ENCODE data around the gene AJAP1. TPM values are rescaled to one million over a fixed set of nuclear protein-coding genes. Genes with fewer than 3 reads are reported as not detected.

AJAP1 gene
- polyA plus RNA-seq, 1 donor from 2014 or later = 7.9 TPM

- no peak overlapping the region for H3K4me3 ChIP-seq (ENCODE audit: low read length)
- H3K9me2 ChIP-seq (ENCODE audit: insufficient read depth, low read length) = no peaks in the 10 kb centered on the region
- no peak overlapping the region for H3K4me2 ChIP-seq (ENCODE audit: low read length)
- H3K9me3 ChIP-seq (ENCODE audit: low read length) = peaks cover 5% of the 10 kb centered on the region
- no peaks in the 10 kb centered on the region for H3K27me3 ChIP-seq (ENCODE audit: insufficient read depth, low read depth, low read length)
- H2AFZ ChIP-seq (ENCODE audit: low read depth, low read length) = no peak overlapping the region
- H3K36me3 ChIP-seq (ENCODE audit: insufficient read depth, low read length) = no peaks in the 10 kb centered on the region
- no peaks in the 10 kb centered on the region for H4K20me1 ChIP-seq (ENCODE audit: insufficient read depth)
- no peaks in the 10 kb centered on the region for H3F3A ChIP-seq (ENCODE audit: insufficient read depth, low read length, poor library complexity, severe bottlenecking)
- no peaks in the 10 kb centered on the region for H3K79me2 ChIP-seq (replicated peaks; ENCODE audit: insufficient read depth, low read length)
- no peak overlapping the region for H3K9ac ChIP-seq (ENCODE audit: low read length)
- TF ChIP-seq EZH2 (IDR thresholded peaks at IDR 0.05; ENCODE audit: borderline replicate concordance, insufficient read depth, low read length, poor library complexity, severe bottlenecking) (no peak), SMC3 (conservative IDR thresholded peaks at IDR 0.05; ENCODE audit: poor library complexity) (no peak), EP300 (conservative IDR thresholded peaks at IDR 0.05; ENCODE audit: poor library complexity, severe bottlenecking) (no peak), POLR2AphosphoS5 (IDR thresholded peaks at IDR 0.05) (no peak), RAD21 (conservative IDR thresholded peaks at IDR 0.05) (no peak), CTCF (IDR thresholded peaks at IDR 0.05; ENCODE audit: poor library complexity, severe bottlenecking) (no peak), MXI1 (conservative IDR thresholded peaks at IDR 0.05; ENCODE audit: poor library complexity, severe bottlenecking) (no peak), TAF1 (IDR thresholded peaks at IDR 0.05; ENCODE audit: low read depth) (no peak), REST (IDR thresholded peaks at IDR 0.05; ENCODE audit: borderline replicate concordance) (no peak)
- no peak overlapping the region for H3K27ac ChIP-seq (ENCODE audit: low read length)
Observed at GRCh38 chr1:4681026-4681425, 26.6 kb downstream of the AJAP1 start.

- H3K36me3 ChIP-seq (ENCODE audit: insufficient read depth, low read length) = no peaks in the 10 kb centered on the region
- H3F3A ChIP-seq (ENCODE audit: insufficient read depth, low read length, poor library complexity, severe bottlenecking) = no peaks in the 10 kb centered on the region
- no peaks in the 10 kb centered on the region for H3K79me2 ChIP-seq (replicated peaks; ENCODE audit: insufficient read depth, low read length)
- no peaks in the 10 kb centered on the region for H3K27me3 ChIP-seq (ENCODE audit: insufficient read depth, low read depth, low read length)
- H2AFZ ChIP-seq (ENCODE audit: low read depth, low read length) = no peak overlapping the region
- H4K20me1 ChIP-seq (ENCODE audit: insufficient read depth) = no peaks in the 10 kb centered on the region
- H3K9ac ChIP-seq (ENCODE audit: low read length) = no peak overlapping the region
- no peak overlapping the region for H3K27ac ChIP-seq (ENCODE audit: low read length)
- no peak for TF ChIP-seq RAD21 (conservative IDR thresholded peaks at IDR 0.05)
- no peak for TF ChIP-seq MXI1 (conservative IDR thresholded peaks at IDR 0.05; ENCODE audit: poor library complexity, severe bottlenecking)
- TF ChIP-seq REST (IDR thresholded peaks at IDR 0.05; ENCODE audit: borderline replicate concordance) = no peak
- no peak for TF ChIP-seq TAF1 (IDR thresholded peaks at IDR 0.05; ENCODE audit: low read depth)
- no peak for TF ChIP-seq EP300 (conservative IDR thresholded peaks at IDR 0.05; ENCODE audit: poor library complexity, severe bottlenecking)
- no peak for TF ChIP-seq SMC3 (conservative IDR thresholded peaks at IDR 0.05; ENCODE audit: poor library complexity)
- TF ChIP-seq EZH2 (IDR thresholded peaks at IDR 0.05; ENCODE audit: borderline replicate concordance, insufficient read depth, low read length, poor library complexity, severe bottlenecking) = no peak
- TF ChIP-seq CTCF (IDR thresholded peaks at IDR 0.05; ENCODE audit: poor library complexity, severe bottlenecking) = no peak
- TF ChIP-seq POLR2AphosphoS5 (IDR thresholded peaks at IDR 0.05) = no peak
- peaks cover 5% of the 10 kb centered on the region for H3K9me3 ChIP-seq (ENCODE audit: low read length)
- no peak overlapping the region for H3K4me3 ChIP-seq (ENCODE audit: low read length)
- H3K9me2 ChIP-seq (ENCODE audit: insufficient read depth, low read length) = no peaks in the 10 kb centered on the region
- H3K4me2 ChIP-seq (ENCODE audit: low read length) = no peak overlapping the region
Observed at GRCh38 chr1:4682607-4683220, 28.3 kb downstream of the AJAP1 start.

All from neural cell (in vitro differentiated cells).